Measurements from ENCODE around the gene MTAP.

DNA sequence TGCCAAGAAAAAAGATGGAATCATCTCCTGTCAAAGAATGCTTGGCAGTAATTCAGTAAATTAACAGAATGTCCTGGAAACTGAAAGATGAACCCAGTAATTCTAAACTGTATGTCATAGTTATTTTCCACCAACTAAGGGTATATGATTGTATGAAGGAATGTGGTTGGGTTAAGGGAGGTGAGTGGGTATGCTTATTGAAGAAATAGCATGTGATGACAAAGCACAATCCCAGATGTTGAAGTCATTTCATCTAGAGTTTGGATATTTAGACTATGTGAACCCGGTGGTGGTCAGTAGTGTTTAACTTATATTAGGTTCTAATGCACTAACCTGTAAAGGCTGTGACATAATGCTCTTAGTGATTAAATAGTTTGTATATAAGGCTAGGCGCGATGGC, 104.4 kb downstream of the MTAP start:
- TF ChIP-seq YY1 (IDR thresholded peaks at IDR 0.05; ENCODE audit: insufficient read depth, insufficient read length) (no peak), ZNF274 (IDR thresholded peaks at IDR 0.05; ENCODE audit: low read depth, low read length) (no peak)
